ENCODE data around the gene CBX7. TPM values are rescaled to one million over a fixed set of nuclear protein-coding genes. Genes with fewer than 3 reads are reported as not detected.

The CBX7 gene
- total RNA-seq, 2 experiments from 2014 or later = 48.6 to 49.1 TPM

- H3K27ac ChIP-seq (ENCODE audit: low read depth in 1 of 2, low read length in 2 of 2) = no peak overlapping the region
- ChIA-PET CTCF (no interaction called here), POLR2A (no interaction called here)
- H3K27ac Mint-ChIP-seq = no peak overlapping the region
- H3K9me3 ChIP-seq (ENCODE audit: control insufficient read depth in 1 of 2, insufficient read depth in 1 of 2, low read length in 2 of 2) = no peaks in the 10 kb centered on the region
- no peaks in the 10 kb centered on the region for H3K9me3 Mint-ChIP-seq
- H3K27me3 Mint-ChIP-seq = no peaks in the 10 kb centered on the region
- ATAC-seq (ENCODE audit: poor library complexity) (no peak), DNase-seq (no peak)
- no peaks in the 10 kb centered on the region for H3K36me3 ChIP-seq (ENCODE audit: insufficient read depth, low read length)
- no peak for TF ChIP-seq CTCF (IDR thresholded peaks at IDR 0.05)
- intact Hi-C loops (cut with DNase I, micrococcal nuclease) = no loop called here
- H3K4me1 ChIP-seq (ENCODE audit: insufficient read depth, low read length) = no peaks in the 10 kb centered on the region
- H3K4me3 Mint-ChIP-seq = no peak overlapping the region
- no peaks in the 10 kb centered on the region for H3K36me3 Mint-ChIP-seq (ENCODE audit: low read depth)
- H3K27me3 ChIP-seq (ENCODE audit: control insufficient read depth in 1 of 2, insufficient read depth in 2 of 2, low read length in 2 of 2) = no peaks in the 10 kb centered on the region
- no peak overlapping the region for H3K4me3 ChIP-seq (ENCODE audit: low read length)
- H3K4me1 Mint-ChIP-seq (ENCODE audit: low read depth) = no peaks in the 10 kb centered on the region
Measured at GRCh38 chr22:39109361-39109760, 43.1 kb downstream of the CBX7 start.

- no peaks in the 10 kb centered on the region for H3K9me3 Mint-ChIP-seq
- H3K9me3 ChIP-seq (ENCODE audit: control insufficient read depth in 1 of 2, insufficient read depth in 1 of 2, low read length in 2 of 2) = no peaks in the 10 kb centered on the region
- ChIA-PET POLR2A (interaction anchor here (0.6 kb wide), 1 partner anchor 39 kb away, joined by 4 read pairs; no protein-coding TSS in a partner anchor), CTCF (no interaction called here)
- ATAC-seq (ENCODE audit: poor library complexity) = no peak
- no peak overlapping the region for H3K4me3 Mint-ChIP-seq
- H3K4me3 ChIP-seq (ENCODE audit: low read length) = no peak overlapping the region
- no peaks in the 10 kb centered on the region for H3K27me3 Mint-ChIP-seq
- H3K27ac Mint-ChIP-seq = no peak overlapping the region
- H3K36me3 Mint-ChIP-seq (ENCODE audit: low read depth) = no peaks in the 10 kb centered on the region
- DNase-seq = no peak
- H3K27ac ChIP-seq (ENCODE audit: low read depth in 1 of 2, low read length in 2 of 2) = no peak overlapping the region
- TF ChIP-seq CTCF (IDR thresholded peaks at IDR 0.05) = no peak
- H3K4me1 Mint-ChIP-seq (ENCODE audit: low read depth) = peaks cover 2% of the 10 kb centered on the region
- H3K4me1 ChIP-seq (ENCODE audit: insufficient read depth, low read length) = no peaks in the 10 kb centered on the region
- intact Hi-C loops (cut with DNase I, micrococcal nuclease) = no loop called here
- no peaks in the 10 kb centered on the region for H3K36me3 ChIP-seq (ENCODE audit: insufficient read depth, low read length)
- no peaks in the 10 kb centered on the region for H3K27me3 ChIP-seq (ENCODE audit: control insufficient read depth in 1 of 2, insufficient read depth in 2 of 2, low read length in 2 of 2)
Measured at GRCh38 chr22:39108487-39108886, 44.0 kb downstream of the CBX7 start.

- intact Hi-C loops (cut with DNase I, micrococcal nuclease) = no loop called here
- ChIA-PET CTCF (no interaction called here), POLR2A (interaction anchor here (0.6 kb wide), 1 partner anchor 22 kb away, joined by 3 read pairs; no protein-coding TSS in a partner anchor)
Measured at GRCh38 chr22:39106326-39106725, 46.2 kb downstream of the CBX7 start.

More at GRCh38 chr22:39106326-39106725, 46.2 kb downstream of the CBX7 start:
- Histone ChIP-seq H3K27ac (ENCODE audit: low read depth in 1 of 2, low read length in 2 of 2) (no peak overlapping the region), H3K9me3 (ENCODE audit: control insufficient read depth in 1 of 2, insufficient read depth in 1 of 2, low read length in 2 of 2) (no peaks in the 10 kb centered on the region), H3K4me3 (ENCODE audit: low read length) (no peak overlapping the region), H3K27me3 (ENCODE audit: control insufficient read depth in 1 of 2, insufficient read depth in 2 of 2, low read length in 2 of 2) (no peaks in the 10 kb centered on the region), H3K36me3 (ENCODE audit: insufficient read depth, low read length) (no peaks in the 10 kb centered on the region), H3K4me1 (ENCODE audit: insufficient read depth, low read length) (no peaks in the 10 kb centered on the region)
- ATAC-seq (ENCODE audit: poor library complexity) = no peak
- TF ChIP-seq CTCF (IDR thresholded peaks at IDR 0.05) = no peak
- H3K36me3 Mint-ChIP-seq (ENCODE audit: low read depth) = no peaks in the 10 kb centered on the region
- H3K27ac Mint-ChIP-seq = no peak overlapping the region
- no peak overlapping the region for H3K4me3 Mint-ChIP-seq
- peaks cover 6% of the 10 kb centered on the region for H3K4me1 Mint-ChIP-seq (ENCODE audit: low read depth)
- no peak for DNase-seq
- H3K9me3 Mint-ChIP-seq = no peaks in the 10 kb centered on the region
- H3K27me3 Mint-ChIP-seq = no peaks in the 10 kb centered on the region

All from CD4-positive, alpha-beta T cell (primary cell).